Activated CD8-positive, alpha-beta memory T cell treated with anti-CD3 and anti-CD28 coated beads, Interleukin-2, amount 50 U/mL, for 1 hour (primary cell): ENCODE data around the gene BBS12.
"Not testable (repeated sequence)": the region's sequence is repeated elsewhere in the genome, so short reads cannot be mapped to it uniquely, and the experiment has no call there.

ENCODE experiments used
- DNase-seq: peaks from one replicate; pipeline ENCODE4 v3.0.0-alpha.2; 2020; ENCODE audit errors: extremely low read depth

The BBS12 gene

DNA sequence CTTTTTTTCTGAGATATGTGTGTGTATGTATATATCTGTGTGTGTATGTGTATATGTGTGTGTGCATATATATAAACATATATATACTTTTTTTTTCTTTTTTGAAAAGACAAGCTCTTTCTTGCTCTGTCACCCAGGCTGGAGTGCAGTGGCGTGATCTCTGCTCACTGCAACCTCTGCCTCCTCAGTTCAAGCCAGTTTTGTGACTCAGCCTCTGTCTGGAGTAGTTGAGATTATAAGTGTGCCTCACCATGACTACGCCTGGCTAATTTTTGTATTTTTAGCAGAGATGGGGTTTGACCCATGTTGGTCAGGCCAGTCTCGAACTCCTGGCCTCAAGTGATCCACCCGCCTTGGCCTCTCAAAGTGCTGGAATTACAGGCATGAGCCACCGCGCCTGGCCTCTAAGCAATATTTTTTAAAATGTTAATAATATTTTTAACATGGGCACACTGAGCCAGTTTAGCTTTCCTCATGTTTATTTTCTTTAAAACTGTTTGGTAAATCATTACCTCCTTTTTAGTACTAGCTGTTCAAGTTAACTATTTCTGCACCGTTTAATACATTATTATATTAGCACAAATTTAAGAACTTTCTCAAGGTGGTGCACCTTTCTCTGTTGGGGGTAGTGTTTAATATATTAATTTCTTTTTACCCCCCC lies 33.3 kb downstream of the BBS12 start:
- DNase-seq: no peak

DNA sequence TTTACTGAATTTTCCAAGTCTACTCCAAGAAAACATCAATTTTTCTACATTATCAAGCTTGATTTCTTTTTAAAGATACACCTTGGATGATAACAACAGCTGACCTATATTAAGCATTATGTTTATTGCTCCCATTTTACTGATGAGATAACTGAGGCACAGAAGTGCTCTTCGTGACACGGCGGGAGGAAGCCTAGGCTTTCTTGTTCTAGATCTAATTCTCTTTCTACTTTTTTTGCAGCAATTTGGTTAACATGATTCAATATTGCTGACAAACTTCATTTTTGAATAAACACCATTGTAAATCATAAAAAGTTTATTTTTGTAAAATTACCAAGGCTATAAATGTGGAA lies 33.8 kb downstream of the BBS12 start:
- DNase-seq: no peak

DNA sequence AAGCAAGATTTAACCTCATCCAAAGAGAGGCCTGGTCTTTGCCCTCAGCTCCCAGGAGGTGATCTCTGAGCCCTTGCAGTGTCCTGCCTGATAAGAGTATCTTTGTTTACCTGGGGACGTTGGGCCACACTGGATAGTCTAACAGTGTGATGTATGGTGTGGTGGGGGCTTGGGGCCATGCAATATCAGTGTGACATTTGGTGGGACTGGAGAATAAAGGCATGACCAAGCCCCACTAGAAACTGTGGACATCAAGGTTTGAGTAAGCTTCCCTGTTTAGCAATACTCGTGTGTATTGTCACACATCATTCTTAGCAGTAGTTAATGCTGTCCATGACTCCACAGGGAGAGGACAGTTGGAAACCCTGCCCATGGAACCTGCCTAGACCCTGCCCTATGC lies 34.4 kb downstream of the BBS12 start:
- DNase-seq: no peak

DNA sequence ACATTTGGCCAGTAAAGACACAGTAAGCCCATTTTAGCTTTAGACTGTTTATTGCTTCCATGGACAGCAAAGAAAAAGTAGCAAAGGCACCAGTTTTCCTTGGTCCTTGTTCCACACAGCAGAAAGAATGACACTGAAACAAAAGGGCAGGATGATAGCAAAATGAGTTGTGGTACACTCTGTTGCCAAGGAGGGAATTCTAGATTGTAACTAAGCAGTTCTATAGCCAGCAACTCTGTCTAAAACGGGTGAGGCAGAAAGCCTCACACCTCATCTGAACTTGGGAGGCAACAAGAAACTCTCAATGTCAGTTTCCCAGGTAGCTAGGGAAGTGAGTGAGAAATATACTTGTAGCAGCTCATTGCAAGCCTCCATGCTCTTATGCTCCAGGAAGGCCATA lies 39.2 kb downstream of the BBS12 start:
- no peak for DNase-seq

DNA sequence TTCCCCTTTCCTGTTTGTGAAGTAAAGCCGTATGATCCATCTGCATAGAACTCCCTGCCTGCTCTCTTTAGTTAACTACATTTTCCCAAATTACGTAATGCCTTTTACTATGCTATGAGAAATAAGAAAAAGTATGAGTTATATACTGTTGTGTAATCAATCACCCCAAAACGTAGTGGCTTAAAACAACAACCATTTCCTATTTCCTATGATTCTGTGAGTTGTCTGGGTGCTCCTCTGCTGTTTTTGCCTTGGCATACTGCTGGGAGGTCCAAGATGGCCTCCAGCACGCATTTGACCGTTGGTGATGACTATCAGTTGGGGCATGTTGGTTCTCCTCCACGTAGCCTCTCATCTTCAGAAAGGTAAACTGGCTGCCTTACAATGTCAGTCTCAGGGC lies 39.8 kb downstream of the BBS12 start:
- no peak for DNase-seq

DNA sequence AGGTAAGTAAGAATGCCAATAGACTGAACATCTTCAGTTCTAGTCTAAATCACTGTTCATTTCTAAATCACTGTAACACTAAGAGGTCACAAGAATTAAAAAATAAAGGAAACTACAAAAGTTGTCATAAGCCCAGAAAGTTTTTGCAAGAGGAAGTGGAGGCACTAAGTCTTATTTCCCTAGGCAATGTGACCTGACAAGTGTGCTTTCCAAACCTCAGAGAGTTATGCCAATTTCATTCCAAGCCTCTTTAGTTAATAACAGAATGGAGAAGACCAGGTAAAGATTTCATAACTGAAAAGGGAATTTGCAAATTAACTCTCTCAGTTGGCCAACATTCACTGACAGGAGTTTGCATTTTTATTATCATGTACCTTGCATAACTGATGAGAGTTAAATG lies 40.5 kb downstream of the BBS12 start:
- DNase-seq: no peak

DNA sequence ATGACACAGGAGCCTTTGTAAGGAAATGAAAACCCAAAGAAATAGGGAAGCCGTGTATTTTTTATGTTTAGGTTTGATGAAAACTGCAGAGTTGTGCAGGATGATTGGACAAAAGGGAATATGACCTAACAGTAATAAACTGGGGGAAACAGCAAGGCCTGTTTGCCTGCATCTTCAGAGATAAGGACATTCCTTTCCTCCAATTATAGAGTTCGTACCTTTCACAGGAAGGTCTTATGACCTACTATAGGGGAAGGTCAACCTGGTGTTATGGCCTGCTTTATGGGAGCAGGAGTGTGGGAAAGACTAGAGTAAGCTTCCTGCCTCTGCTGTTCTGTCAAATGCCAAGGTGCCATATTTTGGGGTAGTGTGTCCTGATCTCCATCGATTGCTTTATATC lies 42.5 kb downstream of the BBS12 start:
- DNase-seq: no peak

DNA sequence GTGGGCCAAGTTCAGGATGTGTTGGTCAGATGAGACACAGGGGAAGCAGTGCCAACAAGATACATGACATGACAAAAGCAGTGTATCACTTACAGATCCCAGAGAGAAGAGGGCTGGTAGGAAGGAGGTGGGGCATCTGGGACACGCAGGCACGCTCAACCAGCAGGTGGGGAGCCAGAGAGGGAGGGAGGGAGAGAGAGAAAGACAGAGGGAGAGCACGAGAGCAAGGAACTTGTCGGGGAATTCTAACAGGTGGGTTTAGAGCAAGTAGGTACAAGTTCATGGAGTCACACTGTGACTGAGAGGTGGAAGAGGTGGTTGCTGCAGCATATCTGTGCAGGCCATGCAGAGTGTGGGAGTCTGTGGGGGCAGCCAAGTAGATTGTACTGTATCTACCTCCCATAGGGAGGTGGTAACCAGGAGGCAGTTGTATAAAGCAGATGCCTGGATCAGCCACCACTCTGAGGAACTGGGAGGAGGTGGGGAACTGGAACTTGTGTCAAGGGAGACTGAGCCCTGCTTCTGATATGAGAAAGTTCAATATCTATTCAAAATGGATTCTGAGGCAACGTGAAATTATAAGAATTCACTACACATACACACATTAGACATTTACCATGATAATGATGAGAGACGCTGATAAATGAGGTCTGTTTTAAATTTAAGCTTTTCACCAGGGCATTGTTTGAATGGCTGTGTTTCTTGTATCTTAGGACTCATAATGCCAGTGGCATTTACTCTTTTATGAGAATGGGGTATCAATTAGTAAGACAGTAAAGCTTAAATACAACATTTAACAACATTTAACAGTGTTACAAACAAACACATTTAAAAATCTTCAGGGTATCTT lies 43.7 kb downstream of the BBS12 start:
- DNase-seq: no peak

DNA sequence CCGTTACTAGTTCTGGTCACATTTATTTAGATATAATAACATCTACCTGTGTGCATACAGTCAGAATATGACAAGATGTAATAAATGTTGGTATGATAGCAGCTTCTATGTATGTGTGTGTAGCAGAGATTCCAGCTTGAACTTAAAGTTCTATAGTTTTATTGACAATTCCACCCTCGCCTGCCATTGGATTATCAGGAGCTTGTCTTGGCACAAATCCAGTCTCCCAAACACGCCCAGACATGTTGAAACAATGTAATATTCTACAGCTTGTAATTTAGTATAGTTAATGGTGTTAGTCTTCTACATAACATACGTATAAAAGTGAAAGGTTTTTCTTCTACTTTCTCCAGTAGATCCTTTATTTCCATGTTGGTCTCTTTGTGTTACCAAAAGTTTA lies 44.4 kb downstream of the BBS12 start:
- DNase-seq: no peak

DNA sequence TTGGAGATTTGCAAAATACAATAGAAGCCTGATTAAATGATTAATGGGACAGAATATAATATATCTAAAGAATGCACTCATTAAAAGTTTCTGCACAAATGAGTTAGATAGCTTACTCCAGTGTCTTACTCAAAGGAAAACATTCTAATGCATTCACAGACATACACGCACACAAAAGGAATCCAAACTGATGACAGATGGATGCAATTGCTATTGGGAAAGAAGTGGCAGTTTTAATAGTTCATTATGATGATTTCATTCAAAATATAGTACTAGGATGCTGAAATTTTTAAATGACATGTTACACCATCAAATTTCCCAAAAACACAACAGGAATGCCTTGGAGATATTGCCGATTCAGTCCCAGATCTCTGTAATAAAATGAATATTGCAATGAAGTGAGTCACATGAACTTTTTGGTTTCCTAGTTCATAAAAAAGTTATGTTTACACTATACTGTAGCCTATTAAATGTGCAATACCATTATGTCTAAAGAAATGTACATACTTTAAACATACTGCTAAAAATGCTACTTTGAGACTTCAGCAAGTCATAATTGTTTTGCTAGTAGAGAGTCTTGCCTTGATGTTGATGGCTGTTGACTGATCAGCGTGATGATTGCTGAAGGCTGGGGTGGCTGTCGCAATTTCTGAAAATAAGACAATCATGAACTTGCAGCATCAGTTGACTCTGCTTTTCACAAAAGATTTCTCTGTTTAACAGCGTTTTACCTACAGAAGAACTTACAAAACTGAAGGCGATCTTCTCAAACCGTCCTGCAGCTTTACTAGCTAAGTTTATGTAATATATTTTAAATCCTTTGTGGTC lies 45.6 kb downstream of the BBS12 start:
- DNase-seq: no peak

DNA sequence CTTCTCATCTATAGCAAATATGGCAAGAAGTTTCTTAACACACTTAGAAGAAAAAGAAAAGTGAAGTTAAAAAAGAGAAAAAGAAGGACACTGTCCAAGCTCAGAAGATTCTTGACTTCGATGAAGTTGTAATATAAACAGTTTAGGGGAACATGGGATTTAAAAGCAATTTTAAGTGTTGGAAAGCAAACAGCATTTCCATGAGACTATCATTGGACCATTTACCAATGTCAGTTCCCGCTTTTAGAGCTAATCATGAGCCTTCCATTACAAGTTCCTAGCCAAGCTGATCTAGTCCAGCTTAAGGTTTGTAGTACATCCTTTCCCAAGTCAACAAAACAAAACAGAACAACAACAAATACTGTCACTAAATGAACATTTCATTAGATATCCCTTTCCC lies 49.0 kb downstream of the BBS12 start:
- no peak for DNase-seq

DNA sequence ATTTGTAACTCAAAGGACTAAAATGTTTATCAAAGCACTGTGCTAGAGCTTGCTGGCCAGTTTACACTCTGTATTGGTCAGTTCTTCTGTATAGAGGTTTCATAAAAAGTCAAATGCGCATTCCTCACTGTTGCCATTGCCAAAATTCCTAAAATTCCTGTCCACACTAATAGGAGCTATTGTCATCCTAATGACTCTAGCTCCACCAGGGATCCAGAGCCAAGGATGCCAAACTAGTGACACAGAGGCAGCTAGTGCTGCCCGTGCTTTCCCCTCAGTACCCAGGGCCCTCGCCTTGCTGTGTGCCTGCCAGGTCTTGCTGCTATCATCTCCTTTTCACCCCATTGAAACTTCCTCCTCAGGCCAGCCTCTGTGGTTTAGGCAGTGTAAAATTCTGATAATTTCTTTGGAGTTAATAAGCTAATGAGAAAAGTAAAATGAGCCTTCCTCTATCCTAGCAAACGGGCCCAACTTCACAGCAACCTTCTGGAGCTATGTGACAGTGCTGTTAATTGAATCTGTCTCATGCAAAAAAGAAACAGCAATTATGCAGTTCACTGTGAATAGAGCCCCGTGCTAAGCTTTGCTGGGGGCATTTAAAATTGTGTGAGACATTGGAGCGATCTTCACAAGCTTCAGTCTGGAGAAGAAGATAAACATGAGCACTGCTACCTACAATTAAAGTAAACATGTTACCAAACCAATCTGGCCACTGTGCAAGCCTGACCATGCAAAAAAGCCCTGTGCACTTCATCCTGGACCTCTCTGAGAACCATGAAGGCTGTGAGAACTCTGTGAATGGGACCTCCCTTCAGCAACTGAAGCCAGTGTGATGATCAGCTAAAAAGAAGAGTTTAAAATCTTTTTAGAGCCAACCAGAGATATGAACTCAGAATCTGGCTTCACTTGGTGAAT lies 51.1 kb downstream of the BBS12 start:
- DNase-seq: no peak

DNA sequence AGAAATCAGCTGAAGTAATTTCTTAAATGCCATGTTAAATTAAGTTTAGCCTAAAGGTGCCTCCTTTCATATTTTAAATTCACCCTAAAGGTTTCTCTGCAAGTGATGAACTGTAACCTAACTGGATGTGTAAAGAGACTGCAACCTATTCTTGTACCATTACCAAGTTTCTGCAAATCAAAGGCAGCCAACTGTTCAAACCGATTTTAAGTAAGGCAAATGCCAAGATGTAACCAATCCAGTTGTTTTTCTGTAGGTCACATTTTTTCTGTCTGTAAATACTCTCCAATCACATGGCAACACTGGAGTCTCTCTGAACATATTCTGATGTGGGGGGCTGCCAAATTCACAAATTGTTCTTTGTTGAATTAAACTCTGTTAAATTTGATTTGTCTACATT lies 51.8 kb downstream of the BBS12 start:
- DNase-seq: no peak

DNA sequence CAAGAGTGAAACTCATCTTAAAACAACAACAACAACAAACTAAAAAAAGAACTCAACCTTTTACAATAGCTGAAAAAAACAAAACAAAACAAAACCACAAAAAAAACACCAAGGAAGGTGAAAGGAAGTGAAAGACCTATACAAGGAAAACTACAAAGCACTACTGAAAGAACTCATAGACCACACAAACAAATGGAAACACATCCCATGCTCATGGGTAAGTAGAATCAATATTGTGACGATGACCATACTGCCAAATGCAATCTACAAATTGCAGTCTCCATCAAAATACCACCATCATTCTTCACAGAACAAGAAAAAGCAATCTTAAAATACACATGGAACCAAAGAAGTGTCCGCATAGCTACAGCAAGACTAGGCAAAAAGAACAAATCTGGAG lies 52.6 kb downstream of the BBS12 start:
- no peak for DNase-seq

DNA sequence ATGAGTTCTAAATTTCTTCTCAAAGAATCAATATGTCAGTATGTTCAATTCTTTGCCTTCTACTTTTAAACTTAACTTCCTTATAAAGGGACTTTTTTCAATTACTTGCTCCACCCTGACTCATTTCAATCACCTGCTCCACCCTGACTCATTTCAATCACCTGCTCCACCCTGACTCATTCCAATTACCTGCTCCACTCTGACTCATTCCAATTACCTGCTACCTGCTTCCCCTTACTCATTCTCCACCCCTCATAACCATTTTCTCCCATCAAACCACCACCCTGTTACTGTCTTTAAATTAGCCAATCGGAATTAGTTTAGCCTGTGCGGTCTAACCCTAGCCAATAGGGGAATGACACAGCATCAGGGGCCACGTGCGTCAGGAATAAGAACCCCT lies 53.8 kb downstream of the BBS12 start:
- not testable (repeated sequence) for DNase-seq

DNA sequence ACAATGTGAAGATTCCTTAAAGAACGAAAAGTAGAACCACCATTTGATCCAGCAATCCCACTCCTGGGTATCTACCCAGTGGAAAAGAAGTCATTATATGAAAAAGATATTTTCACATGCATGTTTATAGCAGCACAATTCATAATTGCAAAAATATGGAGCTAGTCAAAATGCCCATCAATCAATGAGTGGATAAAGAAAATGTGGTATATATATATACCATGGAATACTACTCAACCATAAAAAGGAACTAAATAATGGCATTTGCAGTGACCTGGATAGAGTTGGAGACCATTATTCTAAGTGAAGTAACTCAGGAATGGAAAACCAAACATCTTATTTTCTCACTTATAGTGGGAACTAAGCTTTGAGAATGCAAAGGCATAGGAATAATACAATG lies 54.4 kb downstream of the BBS12 start:
- DNase-seq: not testable (repeated sequence)

DNA sequence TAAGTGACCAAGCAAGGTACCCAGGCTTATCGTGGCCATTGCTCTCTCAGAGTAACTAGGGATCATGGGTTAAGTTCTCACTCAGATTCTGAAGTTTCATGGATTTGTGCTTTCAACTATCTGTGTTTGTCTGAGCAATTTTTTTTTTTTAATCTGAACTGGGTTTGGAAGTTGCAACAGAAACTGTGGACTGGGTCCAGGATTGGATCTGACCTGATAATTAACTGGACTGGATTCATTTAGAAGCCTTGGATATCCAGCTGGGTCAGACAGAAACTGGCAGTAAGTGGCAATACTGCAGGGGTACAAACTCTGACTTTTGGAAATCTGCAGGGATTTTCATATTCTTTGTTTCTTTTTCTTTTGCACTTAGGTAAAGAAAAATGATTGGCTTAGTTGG lies 55.4 kb downstream of the BBS12 start:
- no peak for DNase-seq

DNA sequence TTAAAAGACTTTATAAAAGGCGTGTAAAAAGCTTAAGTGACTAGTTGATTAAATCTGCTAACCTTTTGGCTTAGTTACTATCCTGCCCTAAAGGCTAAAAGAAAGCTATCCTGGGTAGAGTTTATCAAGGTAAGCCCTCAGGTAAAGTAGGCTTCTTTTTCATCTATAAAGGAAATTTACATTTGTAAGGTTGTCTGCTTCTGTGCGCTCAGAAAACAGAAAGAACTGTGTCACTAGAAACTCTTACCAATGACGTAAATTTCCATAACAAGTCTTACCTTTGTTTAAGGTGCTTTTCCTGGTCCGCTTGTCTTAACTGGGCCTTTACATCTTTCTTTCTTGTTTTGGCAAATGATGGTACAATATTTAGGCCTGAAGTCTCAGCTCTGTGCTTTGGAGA lies 56.4 kb downstream of the BBS12 start:
- DNase-seq: no peak

DNA sequence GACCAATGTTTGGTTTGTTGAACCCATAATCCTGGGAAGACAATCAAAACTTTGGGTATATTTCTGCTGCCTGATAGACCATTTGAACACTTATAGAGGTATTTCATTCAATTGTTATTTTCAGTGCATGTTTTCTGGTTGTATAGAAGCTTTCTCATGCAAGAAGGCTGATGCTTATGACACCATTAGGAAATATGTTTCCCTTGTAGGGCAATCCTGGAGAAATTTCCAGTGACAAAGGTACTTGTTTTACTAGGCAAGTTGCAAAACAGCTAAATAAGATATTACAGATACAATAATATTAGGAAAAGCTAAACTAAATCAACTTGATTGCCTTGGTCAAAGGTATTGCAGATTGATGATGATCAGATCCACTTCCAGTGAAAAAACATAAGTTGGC lies 61.3 kb downstream of the BBS12 start:
- no peak for DNase-seq
